Measurements from ENCODE around the gene BZW2. TPM values are rescaled to one million over a fixed set of nuclear protein-coding genes. Genes with fewer than 3 reads are reported as not detected.

BZW2 gene
- total and polyA plus RNA-seq, 2 experiments from 2014 or later, result 54.1 to 60.9 TPM

DNA sequence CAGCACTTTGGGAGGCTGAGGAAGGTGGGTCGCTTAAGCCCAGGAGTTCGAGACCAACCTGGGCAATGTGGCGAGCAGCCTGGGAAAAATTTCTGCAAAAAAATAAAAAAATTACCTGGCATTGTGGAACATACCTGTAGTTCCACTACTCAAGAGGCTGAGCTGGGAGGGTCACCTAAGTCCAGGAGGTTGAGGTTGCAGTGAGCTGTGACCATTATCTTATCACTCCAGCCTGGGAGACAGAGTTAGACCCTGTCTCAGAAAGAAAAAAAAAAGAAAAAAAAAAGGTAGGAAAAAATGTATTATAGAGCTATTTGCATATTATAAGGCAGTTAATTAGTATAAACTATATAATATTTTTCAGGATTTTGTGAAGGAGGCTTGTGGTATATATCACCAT is 96.6 kb downstream of the BZW2 start:
- Histone ChIP-seq H3K9me2 (ENCODE audit: insufficient read depth) (no peaks in the 10 kb centered on the region), H3K9me3 (ENCODE audit: low read depth) (no peaks in the 10 kb centered on the region), H3K36me3 (ENCODE audit: low read depth) (no peaks in the 10 kb centered on the region), H3K4me3 (no peak overlapping the region), H2AFZ (peak overlapping the region; percentile 57; the same call in 1 of the 2 replicates), H3F3A (ENCODE audit: insufficient read depth) (peaks cover 25% of the 10 kb centered on the region), H3K4me1 (ENCODE audit: insufficient read depth) (peaks cover 35% of the 10 kb centered on the region), H3K27me3 (replicated peaks; ENCODE audit: insufficient read depth) (no peaks in the 10 kb centered on the region), H3K9ac (no peak overlapping the region), H3K27ac (no peak overlapping the region), H3K79me2 (ENCODE audit: insufficient read depth) (no peaks in the 10 kb centered on the region), H4K20me1 (ENCODE audit: insufficient read depth) (no peaks in the 10 kb centered on the region), H3K4me2 (ENCODE audit: unreplicated experiment) (no peak overlapping the region)
- no peak for DNase-seq
- in situ Hi-C loops (cut with MboI), result no loop called here
- TF ChIP-seq EZH2phosphoT487 (IDR thresholded peaks at IDR 0.05; ENCODE audit: insufficient read depth, low read depth) (no peak), EZH2 (IDR thresholded peaks at IDR 0.05; ENCODE audit: insufficient read depth, poor library complexity, severe bottlenecking) (no peak)
- 64 to 65% methylated on average over 3 of the region's 3 CpGs for WGBS, 2 experiments (ENCODE audit: low coverage in 1 of 2, low lambda C conversion rate in 2 of 2, missing lambda C conversion rate in 2 of 2)

DNA sequence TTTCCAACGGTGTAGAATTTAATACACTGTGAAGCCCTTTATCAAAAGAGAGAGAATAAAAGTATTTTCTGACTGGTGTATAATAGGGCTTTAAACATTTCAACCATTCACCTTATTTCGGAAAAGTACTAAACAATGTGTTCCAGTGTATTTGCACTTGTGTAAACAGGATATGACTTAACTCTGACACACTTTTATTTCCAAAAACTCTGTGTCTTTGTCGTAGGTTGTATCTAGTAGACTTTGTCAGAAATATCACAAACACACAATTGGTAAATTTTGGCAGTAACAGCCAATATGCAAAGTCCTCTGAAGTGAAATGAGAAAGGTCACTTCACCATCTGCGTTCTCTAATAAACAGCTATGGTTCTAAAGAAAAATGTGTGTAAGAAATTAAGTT is 97.3 kb downstream of the BZW2 start:
- Histone ChIP-seq H3K9me2 (ENCODE audit: insufficient read depth) (no peaks in the 10 kb centered on the region), H3K27me3 (replicated peaks; ENCODE audit: insufficient read depth) (no peaks in the 10 kb centered on the region), H3K79me2 (ENCODE audit: insufficient read depth) (no peaks in the 10 kb centered on the region), H3K4me1 (ENCODE audit: insufficient read depth) (peaks cover 35% of the 10 kb centered on the region), H3K4me2 (ENCODE audit: unreplicated experiment) (peak overlapping the region; percentile 55), H3K27ac (no peak overlapping the region), H2AFZ (peak overlapping the region; percentile 57), H3K36me3 (ENCODE audit: low read depth) (no peaks in the 10 kb centered on the region), H3K4me3 (no peak overlapping the region), H3K9ac (no peak overlapping the region), H3F3A (ENCODE audit: insufficient read depth) (peaks cover 25% of the 10 kb centered on the region), H4K20me1 (ENCODE audit: insufficient read depth) (no peaks in the 10 kb centered on the region), H3K9me3 (ENCODE audit: low read depth) (no peaks in the 10 kb centered on the region)
- in situ Hi-C loops (cut with MboI), result no loop called here
- DNase-seq, result peak; percentile 49
- WGBS, 2 experiments (ENCODE audit: low coverage in 1 of 2, low lambda C conversion rate in 2 of 2, missing lambda C conversion rate in 2 of 2), result 18 to 19% methylated on average over 4 of the region's 4 CpGs
- TF ChIP-seq EZH2phosphoT487 (IDR thresholded peaks at IDR 0.05; ENCODE audit: insufficient read depth, low read depth) (no peak), EZH2 (IDR thresholded peaks at IDR 0.05; ENCODE audit: insufficient read depth, poor library complexity, severe bottlenecking) (no peak)

DNA sequence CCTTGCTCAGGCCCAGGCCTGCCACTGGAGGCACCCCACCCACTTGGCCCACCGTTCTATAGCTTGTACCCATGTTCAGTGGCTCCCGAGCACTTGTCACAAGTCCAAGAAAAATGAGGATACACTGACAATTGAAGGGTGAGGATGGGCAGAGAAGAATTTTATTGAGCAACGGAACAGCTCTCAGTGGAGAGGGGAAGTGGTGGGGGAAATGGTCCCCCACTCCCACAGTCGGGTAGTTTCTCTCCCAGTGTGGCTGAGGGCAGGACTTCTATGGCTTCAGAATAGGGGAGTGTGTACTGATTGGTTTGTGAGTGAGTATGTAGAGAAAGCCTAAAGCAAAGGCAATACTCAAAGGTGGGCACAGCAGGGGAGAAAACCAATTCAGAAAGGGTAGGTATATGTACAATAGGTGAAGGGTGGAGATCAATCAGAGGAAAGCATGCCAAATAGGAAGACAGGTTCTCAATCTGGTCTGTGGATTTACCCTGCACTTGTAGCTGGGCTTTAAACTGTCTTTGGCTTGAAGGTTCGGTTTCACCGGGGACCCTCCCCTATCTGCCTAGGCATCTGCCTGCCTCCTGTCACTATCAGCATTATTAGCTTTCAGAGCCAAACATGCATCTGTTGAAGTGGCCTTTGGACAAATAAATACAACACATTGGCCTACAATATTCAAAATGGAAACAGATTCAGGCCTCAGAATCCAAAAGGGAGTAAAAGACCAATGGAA is 98.7 kb downstream of the BZW2 start:
- Histone ChIP-seq H3K9me3 (ENCODE audit: low read depth) (no peaks in the 10 kb centered on the region), H3K27me3 (replicated peaks; ENCODE audit: insufficient read depth) (no peaks in the 10 kb centered on the region), H2AFZ (no peak overlapping the region), H3K4me2 (ENCODE audit: unreplicated experiment) (no peak overlapping the region), H3F3A (ENCODE audit: insufficient read depth) (peaks cover 23% of the 10 kb centered on the region), H3K36me3 (ENCODE audit: low read depth) (no peaks in the 10 kb centered on the region), H3K79me2 (ENCODE audit: insufficient read depth) (no peaks in the 10 kb centered on the region), H3K9me2 (ENCODE audit: insufficient read depth) (no peaks in the 10 kb centered on the region), H4K20me1 (ENCODE audit: insufficient read depth) (no peaks in the 10 kb centered on the region), H3K9ac (no peak overlapping the region), H3K4me1 (ENCODE audit: insufficient read depth) (peaks cover 32% of the 10 kb centered on the region), H3K4me3 (no peak overlapping the region), H3K27ac (no peak overlapping the region)
- 84 to 86% methylated on average over 6 of the region's 6 CpGs for WGBS, 2 experiments (ENCODE audit: low coverage in 1 of 2, low lambda C conversion rate in 2 of 2, missing lambda C conversion rate in 2 of 2)
- DNase-seq, result no peak
- no peak for TF ChIP-seq EZH2 (IDR thresholded peaks at IDR 0.05; ENCODE audit: insufficient read depth, poor library complexity, severe bottlenecking)
- no peak for TF ChIP-seq EZH2phosphoT487 (IDR thresholded peaks at IDR 0.05; ENCODE audit: insufficient read depth, low read depth)
- in situ Hi-C loops (cut with MboI), result no loop called here

DNA sequence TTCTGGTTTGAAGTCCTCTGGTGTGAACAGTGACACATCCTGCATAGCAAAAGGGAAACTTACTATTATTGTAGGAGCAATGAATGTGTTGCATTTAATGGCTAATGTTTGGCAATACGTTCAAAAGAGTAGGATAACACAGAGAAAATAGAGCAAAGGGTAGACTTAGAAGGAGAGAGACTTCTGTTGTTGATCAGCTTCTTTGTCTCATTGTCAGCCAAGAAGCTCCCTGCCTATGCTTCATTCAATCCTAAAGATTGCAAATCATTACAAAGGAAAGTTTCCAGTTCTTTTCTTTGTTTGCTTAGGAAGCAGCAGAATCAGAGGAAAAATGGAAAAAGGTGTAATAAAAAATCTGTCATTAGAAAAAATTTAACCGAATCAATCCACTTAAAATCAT is 99.7 kb downstream of the BZW2 start:
- Histone ChIP-seq H3K4me2 (ENCODE audit: unreplicated experiment) (no peak overlapping the region), H2AFZ (no peak overlapping the region), H3K4me3 (no peak overlapping the region), H3K9me2 (ENCODE audit: insufficient read depth) (no peaks in the 10 kb centered on the region), H3K27me3 (replicated peaks; ENCODE audit: insufficient read depth) (no peaks in the 10 kb centered on the region), H3K27ac (no peak overlapping the region), H3K4me1 (ENCODE audit: insufficient read depth) (peaks cover 25% of the 10 kb centered on the region), H4K20me1 (ENCODE audit: insufficient read depth) (no peaks in the 10 kb centered on the region), H3F3A (ENCODE audit: insufficient read depth) (peaks cover 14% of the 10 kb centered on the region), H3K36me3 (ENCODE audit: low read depth) (no peaks in the 10 kb centered on the region), H3K9ac (no peak overlapping the region), H3K79me2 (ENCODE audit: insufficient read depth) (no peaks in the 10 kb centered on the region), H3K9me3 (ENCODE audit: low read depth) (no peaks in the 10 kb centered on the region)
- WGBS, 2 experiments (ENCODE audit: low coverage in 1 of 2, low lambda C conversion rate in 2 of 2, missing lambda C conversion rate in 2 of 2), result 58 to 68% methylated on average over 2 of the region's 2 CpGs
- no peak for TF ChIP-seq EZH2phosphoT487 (IDR thresholded peaks at IDR 0.05; ENCODE audit: insufficient read depth, low read depth)
- no peak for TF ChIP-seq EZH2 (IDR thresholded peaks at IDR 0.05; ENCODE audit: insufficient read depth, poor library complexity, severe bottlenecking)
- no peak for DNase-seq
- in situ Hi-C loops (cut with MboI), result no loop called here
